AG04450 (cell line): Measurements from ENCODE around the gene CDKAL1. TPM values are rescaled to one million over a fixed set of nuclear protein-coding genes. Genes with fewer than 3 reads are reported as not detected.

Source experiments
- CTCF ChIA-PET: fragments of 300-600, 350-600 bp; formaldehyde crosslinking; extraction: SDS; loops from one replicate; lab custom pipeline; 2022; ENCODE audit warnings: antibody characterized with exemption, inconsistent platforms; lab: Charles Lee
- POLR2A ChIA-PET: fragments of 350-600 bp; formaldehyde crosslinking; extraction: SDS; loops from one replicate; lab custom pipeline; 2021; ENCODE audit warnings: antibody characterized with exemption, inconsistent platforms; lab: Yijun Ruan, JAX
- DNase-seq: peaks from one replicate; pipeline ENCODE4 v3.0.0-alpha.2; 2011; ENCODE audit warnings: low read depth, low spot score
- H3K27ac ChIP-seq: one replicate; pipeline ENCODE4 v1.5.1; 2012; ENCODE audit warnings: low read depth, low read length, control low read depth
- H3K27me3 ChIP-seq: one replicate; pipeline ENCODE4 v1.6.0; 2012; ENCODE audit warnings: low read length; ENCODE audit not compliant: control insufficient read depth, insufficient read depth
- H3K4me3 ChIP-seq: 2 replicates; pipeline ENCODE4 v1.5.1; 2011; ENCODE audit warnings: mild to moderate bottlenecking, low read depth, low read length, control low read depth
- H3K9me3 ChIP-seq: 2 replicates; pipeline ENCODE4 v1.5.1; 2012; ENCODE audit warnings: low read length; ENCODE audit not compliant: control insufficient read depth, insufficient read depth
- CTCF ChIP-seq: IDR thresholded peaks from 2 replicates; pipeline ENCODE4 v1.5.1; 2011; ENCODE audit warnings: low read depth, low read length, control low read depth, inconsistent platforms
- polyA plus RNA-seq: library from polyadenylated mRNA; depleted of rRNA; stranded (reverse); fragments of >200 nt; gene quantifications from 2 replicates; pipeline ENCODE4 v1.2.3, GENCODE V29; 2011

The CDKAL1 gene
- polyA plus RNA-seq, 1 experiment, result 9.2 TPM

- Histone ChIP-seq H3K27ac (no peak overlapping the region), H3K9me3 (no peaks in the 10 kb centered on the region), H3K4me3 (no peak overlapping the region), H3K27me3 (no peaks in the 10 kb centered on the region)
- ChIA-PET POLR2A (no interaction called here), CTCF (no interaction called here)
- no peak for DNase-seq
- TF ChIP-seq CTCF, result no peak
These were observed 632.5 kb downstream of the CDKAL1 start for GRCh38 chr6:21166754-21167153.

DNA sequence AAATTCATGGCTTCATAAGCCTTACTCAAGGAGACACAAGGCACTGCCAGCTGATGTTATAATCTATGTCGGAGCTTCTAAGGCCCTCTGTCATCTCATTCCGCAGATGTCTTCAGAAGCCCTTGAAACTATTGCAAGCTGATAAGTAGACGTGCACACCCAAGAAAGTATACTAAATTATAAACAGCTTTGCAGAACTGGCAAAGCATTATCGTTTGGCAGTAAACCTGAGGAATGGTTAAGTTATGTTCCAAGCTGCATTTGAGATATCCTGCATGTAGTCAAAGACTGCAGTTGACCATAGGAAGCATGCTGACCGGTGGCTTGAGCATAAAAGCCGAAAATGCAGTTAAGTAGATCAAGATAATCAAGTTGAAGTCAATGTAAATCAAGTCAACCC is 633.5 kb downstream of the CDKAL1 start:
- DNase-seq, result no peak
- Histone ChIP-seq H3K27ac (no peak overlapping the region), H3K4me3 (no peak overlapping the region), H3K9me3 (no peaks in the 10 kb centered on the region), H3K27me3 (no peaks in the 10 kb centered on the region)
- no peak for TF ChIP-seq CTCF
- POLR2A ChIA-PET, result no interaction called here
- CTCF ChIA-PET, result no interaction called here

GRCh38 chr6:21171801-21172200 is 637.5 kb downstream of the CDKAL1 start:
- Histone ChIP-seq H3K27me3 (no peaks in the 10 kb centered on the region), H3K27ac (no peak overlapping the region), H3K4me3 (no peak overlapping the region), H3K9me3 (no peaks in the 10 kb centered on the region)
- DNase-seq, result no peak
- no peak for TF ChIP-seq CTCF
- POLR2A ChIA-PET, result no interaction called here
- CTCF ChIA-PET, result no interaction called here

DNA sequence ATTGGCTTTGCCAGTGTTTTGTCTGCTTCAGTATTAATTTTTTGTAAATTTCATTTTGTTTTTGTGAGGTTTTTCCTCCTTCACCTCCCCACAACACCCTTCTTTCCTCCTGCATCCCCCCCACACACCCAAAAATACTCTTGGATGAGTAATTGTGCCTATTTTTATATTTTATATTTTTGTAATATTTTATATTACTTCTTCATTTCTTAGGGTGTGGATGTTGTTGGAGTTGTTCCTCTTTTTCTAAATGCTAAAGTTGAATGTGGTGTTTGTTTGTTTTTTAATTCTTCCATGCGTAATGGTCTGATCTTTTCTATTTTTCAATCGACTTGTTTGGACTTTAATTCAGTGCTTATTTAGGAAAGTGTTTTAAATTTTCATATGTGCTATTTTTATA is 638.8 kb downstream of the CDKAL1 start:
- Histone ChIP-seq H3K9me3 (no peaks in the 10 kb centered on the region), H3K27ac (no peak overlapping the region), H3K27me3 (no peaks in the 10 kb centered on the region), H3K4me3 (no peak overlapping the region)
- DNase-seq, result no peak
- no peak for TF ChIP-seq CTCF
- ChIA-PET POLR2A (no interaction called here), CTCF (no interaction called here)

- Histone ChIP-seq H3K27ac (no peak overlapping the region), H3K27me3 (no peaks in the 10 kb centered on the region), H3K4me3 (no peak overlapping the region), H3K9me3 (no peaks in the 10 kb centered on the region)
- TF ChIP-seq CTCF, result no peak
- CTCF ChIA-PET, result no interaction called here
- no peak for DNase-seq
- POLR2A ChIA-PET, result no interaction called here
These were observed 639.4 kb downstream of the CDKAL1 start for GRCh38 chr6:21173678-21174077.
